CD4-positive, alpha-beta T cell treated with Interleukin-17A for 1 hour (primary cell): ENCODE results near the gene PWP2.

Source experiments
- DNase-seq: peaks from one replicate; pipeline ENCODE4 v3.0.0-alpha.2; 2020

Gene PWP2

DNA sequence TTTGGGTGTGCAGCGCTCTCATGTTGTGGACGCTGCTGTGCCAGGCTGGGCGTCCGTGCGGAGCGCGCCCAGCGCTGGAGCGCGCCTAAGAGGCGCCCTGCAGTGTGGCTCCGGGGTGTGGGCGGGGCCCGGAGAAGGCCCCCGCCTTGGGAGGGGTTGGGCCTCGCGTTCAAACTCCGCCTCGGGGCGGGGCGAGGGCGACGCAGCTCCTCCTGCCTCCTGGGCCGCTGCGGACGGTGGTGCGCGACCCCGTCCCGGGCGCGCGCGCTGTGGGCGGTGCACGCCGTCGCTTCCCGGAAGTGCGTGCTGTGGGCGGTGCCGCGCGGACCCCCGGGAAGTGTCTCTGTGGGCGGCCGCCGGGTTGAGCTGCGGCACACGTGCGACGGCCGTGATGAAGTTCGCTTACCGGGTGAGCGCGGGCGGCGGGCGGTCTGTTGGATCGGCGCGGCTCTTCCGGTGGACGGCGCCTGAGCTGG lies at the start of gene PWP2:
PWP2 (plus strand) TSS at position 374 of the 476 bp plus-strand sequence; CDS start at position 392, 18 bp downstream.
- peak; percentile 70 for DNase-seq

DNA sequence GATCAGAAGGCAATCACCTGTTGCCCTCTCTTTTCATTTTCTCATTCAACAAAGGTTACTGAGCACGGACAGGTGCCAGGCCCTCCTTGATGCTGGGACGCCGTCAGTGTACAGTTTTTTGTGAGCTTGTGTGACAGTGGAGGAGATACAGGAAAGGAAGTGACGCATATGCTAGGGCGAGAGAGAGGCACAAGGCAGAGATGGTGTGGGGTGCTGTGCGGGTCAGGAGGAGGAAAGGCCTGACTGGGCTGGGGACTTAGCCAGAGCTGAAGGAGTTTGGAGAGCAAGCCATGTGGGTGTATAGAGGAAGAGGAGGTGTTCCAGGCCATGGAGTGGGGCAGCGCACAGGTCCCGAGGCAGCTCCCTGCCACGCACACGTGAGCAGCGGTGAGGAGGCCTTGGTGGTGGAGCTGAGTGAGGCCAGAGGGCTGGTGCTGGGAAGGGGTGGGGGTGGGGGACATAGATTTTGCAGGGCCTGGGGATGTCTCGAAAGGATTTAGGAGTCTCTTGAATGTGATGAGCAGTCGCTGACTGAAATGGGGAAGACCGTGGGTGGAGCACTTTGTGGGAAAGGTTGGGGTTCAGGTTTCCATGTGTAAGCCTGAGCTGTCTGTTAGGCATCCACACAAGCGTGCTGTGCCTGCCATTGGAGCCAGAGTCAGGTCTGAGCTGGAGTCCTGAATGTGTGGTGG lies 49.1 kb upstream of the PWP2 start:
- DNase-seq: peak; percentile 57

DNA sequence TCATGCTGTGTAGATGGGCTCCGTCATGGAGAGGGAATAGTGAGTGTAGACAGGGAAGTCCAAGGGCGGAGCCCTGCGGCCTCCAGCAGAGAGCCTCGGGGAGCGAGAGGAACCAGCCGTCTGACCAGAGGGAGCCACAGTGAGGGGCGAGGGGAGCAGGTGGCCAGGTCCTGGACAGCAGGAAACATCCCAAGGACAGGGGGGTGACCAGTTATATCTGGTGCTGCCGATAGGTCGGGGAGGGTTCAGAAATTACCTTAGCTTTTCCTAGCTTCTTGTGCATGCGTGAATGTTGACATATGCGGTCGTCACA lies 48.6 kb upstream of the PWP2 start:
- DNase-seq: no peak

DNA sequence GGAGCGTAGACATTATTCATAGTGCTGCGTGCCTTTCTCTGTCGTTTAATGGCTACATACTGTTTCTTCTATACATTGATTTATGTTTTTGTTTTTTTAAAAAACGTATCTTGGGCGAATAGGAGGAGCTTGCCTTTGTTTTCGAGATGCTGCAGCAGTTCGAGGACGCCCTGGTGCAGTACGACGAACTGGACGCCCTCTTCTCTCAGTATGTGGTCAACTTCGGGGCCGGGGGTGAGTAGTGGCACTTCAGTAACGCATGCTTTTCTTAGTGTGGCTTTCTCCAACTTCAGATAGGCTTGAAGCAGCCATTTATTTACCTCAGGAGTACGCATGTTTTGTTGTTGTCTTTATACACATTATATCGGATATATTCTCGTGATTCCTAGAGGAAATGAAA lies 48.2 kb upstream of the PWP2 start:
- DNase-seq: no peak

DNA sequence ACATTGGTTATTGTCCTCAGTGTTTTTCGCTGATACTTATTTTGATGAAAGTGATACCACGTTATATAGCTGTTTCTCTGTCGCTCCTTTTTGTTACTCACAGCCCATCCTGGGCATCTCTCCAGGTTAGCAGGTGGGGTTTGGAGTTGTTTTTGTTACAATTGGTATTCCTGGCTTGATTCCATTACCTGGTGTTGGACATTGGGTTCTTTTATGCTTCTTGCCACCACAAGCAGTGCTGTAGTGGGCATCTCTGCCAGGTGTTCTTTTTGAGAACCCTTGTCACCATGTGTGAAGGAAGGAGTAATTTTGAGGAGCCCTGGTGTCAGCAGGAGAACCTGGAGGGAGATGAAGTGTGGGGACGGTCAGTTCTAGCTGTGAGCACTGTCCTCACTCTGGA lies 47.5 kb upstream of the PWP2 start:
- no peak for DNase-seq

DNA sequence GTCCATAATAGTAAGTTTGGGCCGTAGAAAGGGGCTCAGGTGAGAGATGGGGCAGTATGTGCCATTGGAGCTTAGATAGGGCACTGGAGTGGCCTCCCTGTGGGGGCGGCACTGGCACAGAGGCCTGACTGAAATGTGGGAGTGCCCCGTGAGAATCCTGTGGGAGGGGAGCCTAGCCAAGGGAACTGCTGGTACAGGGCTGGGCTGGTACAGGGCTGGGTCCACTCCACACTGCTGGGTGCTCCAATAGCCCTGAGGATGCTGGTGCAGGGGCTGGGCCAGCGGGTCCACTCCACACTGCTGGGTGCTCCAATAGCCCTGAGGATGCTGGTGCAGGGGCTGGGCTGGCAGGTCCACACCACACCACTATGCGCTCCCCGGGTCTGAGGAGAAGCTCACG lies 44.8 kb upstream of the PWP2 start:
- no peak for DNase-seq

DNA sequence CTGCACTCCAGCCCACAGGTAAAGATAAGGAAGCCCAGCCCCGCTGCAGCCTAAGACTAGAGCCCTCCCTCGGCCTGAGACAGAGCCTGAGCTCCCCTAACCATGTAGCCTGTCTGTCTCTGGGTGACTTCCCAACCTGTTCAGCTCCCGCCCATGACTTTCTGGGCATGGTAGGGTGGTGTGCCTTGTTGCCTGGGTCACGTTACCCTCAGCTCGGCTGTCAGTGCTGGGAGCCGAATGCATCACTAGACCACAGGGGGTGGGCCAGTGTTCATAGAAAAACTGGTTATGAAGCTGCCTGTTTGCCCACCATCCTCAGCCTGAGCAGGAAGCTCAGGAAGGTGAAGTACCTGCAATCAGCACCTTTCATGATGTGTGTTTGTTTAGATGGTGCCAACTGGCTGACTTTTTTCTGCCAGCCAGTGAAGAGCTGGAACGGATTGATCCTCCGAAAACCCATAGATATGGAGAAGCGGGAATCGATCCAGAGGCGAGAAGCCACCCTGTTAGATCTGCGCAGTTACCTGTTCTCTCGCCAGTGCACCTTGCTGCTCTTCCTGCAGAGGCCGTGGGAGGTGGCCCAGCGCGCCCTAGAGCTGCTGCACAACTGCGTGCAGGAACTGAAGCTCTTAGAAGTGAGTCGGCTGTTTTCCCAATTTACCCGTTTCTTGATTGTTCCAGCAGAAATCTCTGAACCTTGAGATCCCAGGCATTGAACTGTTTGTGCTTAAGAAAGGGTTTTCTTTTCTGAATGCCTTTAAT lies 43.9 kb upstream of the PWP2 start:
- no peak for DNase-seq

DNA sequence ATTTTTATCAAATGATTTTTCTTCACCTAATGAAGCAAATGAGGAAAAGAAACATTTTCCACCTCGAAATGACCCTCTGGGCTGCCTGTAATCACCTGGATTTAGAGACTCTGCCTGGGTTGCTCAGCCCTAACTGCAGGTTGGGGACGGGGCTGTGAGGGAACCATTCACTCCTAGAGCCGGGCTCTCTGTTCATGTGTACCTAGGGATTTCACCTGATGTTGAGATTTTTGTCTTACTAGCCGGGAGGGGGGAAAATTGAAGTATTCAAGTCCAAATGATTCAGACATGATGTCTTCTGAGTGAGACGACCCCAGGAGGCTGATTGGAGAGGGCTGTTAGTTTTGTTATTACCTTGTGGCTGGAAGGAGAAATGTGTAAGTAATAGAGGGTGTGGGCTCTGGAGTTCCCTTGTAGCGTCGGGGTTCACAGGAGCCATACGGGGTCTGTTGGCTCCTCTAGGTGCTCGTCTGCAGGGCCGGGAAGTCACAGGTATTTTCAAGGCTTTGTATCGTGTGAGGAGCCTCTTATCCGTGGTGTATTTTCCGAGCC lies 42.3 kb upstream of the PWP2 start:
- DNase-seq: no peak

DNA sequence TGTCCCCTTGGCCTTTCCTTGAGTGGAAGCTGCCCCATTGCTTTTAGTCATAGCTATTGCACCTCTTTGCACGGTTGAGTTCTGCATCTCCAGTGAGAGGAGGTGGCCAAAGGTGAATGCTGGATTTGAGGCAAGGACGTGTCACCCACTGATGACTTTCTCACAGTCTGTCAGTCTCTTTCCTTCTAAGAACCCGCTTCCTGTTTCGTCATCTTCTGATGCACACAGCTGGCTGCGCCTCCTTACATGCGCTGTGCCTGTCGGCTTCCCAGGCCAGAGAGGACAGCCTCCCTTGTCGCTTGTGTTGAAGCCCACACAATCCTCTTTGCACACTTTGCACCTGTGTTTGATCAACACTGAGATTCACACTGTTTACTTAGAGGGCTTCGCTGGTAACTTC lies 41.8 kb upstream of the PWP2 start:
- DNase-seq: peak; percentile 89

DNA sequence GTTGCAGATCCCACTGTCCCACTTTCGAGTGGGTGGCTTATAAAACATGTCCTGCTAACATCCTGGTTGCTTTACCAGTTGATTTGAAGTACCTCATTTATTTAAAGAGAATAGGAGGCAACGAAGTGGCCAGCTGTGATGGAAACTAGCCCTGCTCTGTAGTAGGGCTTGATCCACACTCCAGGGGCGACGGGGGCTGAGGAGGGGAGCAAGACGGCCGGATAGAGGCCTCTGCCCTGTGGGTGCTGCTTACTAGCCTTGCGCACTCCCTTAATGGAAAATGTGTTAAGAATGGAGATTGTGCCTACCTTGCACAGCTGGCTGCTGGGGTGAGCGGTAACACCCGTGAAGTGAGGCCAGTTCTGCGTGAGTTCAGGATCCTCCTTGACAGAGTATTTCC lies 41.1 kb upstream of the PWP2 start:
- DNase-seq: no peak

DNA sequence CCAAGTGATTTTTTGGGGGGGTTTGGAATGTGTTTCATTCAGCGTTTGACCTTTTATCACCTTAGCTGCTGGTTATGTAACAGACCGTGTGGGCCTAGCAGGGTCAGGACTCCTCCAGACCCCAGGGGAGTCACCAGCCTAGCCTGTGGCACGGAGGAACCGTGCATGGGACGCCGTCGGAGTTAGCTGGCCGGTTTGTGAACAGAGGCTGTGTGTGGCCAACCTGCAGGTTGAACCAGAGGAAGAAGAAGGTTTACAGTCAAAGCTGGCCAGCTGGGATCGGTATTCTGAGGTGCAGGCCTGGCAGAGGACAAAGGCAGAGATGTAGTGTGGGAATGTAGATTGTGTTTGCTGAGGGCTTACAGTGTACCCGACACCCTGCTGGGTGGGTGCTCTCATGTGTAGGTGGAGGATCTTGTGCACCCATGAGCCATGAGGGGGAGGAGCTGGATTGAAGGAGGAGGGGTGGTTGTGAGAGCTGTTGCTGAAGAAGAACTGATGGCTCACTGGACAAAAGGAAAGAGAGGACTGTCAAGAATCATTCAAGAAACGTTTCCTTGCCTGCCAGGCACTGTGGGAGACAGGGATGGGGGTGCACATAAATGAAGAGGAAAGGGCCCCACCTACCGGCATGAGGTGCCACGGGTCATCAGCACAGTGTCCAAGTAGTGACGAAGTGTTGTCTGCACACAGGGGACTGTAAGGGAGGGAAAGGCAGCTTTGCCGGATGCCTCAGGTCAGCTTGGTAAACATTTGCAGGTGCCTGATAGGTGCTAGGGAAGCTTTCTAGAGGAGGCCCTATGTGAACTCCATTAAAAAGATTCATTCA lies 40.0 kb upstream of the PWP2 start:
- no peak for DNase-seq

DNA sequence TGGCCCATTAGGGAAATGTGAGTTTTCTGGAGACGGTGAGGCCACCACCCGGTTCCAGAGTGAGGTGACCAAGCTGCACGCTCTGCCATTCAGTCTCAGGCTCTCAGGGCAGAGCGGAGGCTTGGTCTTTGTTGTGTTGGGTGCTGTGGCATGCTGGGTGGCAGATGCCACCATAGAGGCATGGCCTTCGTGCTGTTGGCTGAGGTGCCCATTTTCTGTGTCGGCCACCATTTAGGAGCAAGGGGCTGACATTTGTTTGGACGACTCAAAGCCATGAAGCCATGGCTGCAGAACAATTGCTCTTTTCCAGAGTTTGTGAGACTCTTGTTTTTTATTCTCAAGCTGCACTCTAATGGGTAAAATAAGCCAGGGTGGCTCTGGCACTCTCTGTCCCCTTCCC lies 36.8 kb upstream of the PWP2 start:
- no peak for DNase-seq

DNA sequence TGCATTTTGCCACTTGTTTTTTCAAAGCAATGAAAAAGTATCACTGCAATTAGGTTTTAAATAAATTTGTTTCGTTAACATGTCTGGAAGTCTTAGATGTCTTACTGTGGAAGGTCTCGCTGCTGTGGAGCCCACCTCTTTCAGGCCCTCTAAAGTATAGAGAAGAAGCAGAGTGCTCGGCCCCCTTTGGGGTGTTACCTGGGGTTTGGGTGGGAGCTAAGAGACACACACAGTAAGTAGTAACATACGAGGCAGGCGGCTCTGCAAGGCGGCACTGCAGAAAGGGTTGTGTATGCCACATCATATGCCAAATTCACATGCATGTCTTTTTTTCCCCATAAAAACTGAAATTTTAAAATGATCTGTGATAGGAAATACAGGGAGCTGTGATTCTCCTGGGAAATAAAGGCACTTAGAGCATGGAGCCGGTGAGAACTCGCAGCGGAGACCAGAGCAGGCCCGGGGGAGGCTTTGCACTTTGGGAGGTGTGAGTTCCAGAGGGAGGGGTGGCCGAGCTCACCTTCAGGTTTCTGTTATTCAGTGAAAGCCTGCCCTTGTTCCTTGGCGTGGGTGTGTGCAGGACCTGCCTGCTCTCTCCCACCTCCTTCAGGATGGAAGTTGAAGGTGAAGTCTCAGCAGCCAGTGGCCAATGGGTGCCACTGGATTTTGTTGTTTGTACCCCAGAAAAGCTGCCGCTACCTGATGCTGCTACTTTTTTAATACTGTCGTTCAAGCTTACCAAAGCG lies 35.7 kb upstream of the PWP2 start:
- no peak for DNase-seq

DNA sequence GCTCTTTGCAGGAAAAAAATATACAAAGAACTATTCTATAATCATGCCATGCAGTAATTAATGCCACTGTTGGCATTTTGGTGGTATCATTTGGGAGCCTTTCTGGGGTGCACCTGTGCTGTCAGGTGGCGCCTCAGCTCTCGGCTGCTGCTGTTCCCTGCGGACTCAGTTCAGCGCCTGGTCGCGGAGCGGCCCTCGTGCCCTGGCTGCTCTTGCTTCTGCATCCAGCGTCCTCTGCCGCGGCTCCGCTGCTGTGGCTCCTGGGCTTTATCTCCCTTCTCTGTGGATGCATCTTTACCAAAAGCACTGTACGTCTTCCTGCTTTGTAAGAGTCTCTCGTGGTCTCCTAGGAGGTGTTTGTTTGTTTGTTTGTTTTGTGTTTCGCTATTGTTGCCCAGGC lies 35.1 kb upstream of the PWP2 start:
- DNase-seq: no peak

DNA sequence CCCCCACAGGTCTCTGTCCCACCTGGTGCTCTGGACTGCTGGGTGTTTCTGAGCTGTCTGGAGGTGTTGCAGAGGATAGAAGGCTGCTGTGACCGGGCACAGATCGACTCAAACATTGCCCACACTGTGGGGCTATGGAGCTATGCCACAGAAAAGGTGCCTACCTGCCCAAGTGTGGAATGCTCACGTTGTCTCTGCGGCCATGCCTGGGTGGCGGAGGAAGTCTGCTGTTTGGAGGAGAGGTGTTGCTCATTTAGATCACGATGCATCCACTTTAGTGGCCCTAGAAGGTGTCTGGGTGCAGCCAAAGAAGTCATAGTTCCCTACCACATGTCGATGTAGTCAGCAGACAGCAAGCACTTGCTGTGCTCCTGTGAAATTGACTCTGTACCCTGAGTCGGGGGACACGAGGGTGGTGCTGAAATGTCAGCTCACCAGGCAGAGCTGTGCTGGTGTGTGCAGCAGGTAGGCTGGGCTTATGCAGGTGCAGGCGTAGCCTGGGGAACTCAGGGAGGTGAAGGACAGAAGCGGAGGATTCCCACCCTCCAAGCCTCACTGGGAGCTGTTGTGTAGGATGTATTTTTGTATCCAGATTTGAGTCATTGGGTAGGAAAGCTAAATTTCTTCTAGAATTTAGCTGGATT lies 32.8 kb upstream of the PWP2 start:
- DNase-seq: peak; percentile 41

DNA sequence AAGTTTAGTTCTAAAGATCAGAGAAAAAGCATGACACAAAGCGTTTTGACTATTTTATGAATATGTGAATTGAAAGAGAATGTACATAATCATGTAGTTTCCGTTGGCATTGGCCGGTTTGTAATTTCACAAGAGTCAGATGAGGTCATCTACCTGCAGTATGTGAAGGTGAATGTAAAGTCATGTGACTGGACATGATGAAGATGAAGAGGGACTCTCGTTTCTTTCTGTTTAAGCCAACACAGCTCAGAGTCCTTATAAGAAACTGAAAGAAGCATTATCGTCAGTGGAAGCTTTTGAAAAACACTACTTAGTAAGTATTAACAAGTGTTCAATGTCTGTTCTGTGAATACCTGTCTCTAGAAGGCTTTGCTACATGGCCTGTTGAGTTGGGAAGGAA lies 30.9 kb upstream of the PWP2 start:
- no peak for DNase-seq

DNA sequence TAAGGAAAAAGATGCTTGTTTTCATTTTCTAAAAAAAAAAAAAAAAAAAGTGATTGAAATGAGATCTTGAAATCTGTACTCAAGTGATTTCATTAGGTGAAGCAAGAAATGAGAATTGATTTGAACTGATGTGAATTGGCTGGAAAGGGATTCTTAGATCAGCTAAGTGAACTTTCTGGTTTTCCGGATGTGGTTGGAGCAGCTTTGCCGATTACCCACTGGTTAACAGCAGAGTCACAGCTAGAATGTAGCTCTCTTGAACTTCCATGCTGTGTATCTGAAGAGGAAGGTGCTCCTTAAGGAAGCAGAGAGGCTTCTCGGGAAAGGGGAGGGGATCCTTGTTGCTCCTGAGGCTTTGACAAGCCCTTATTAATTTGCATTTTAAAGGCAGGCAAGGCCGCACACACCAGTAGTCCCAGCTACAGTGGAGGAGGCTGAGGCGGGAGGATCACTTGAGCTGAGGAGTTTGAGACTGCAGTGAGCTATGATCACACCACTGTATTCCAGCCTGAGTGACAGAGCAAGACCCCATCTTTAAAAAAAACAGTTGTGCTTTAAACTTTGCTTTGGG lies 28.7 kb upstream of the PWP2 start:
- peak; percentile 29 for DNase-seq

DNA sequence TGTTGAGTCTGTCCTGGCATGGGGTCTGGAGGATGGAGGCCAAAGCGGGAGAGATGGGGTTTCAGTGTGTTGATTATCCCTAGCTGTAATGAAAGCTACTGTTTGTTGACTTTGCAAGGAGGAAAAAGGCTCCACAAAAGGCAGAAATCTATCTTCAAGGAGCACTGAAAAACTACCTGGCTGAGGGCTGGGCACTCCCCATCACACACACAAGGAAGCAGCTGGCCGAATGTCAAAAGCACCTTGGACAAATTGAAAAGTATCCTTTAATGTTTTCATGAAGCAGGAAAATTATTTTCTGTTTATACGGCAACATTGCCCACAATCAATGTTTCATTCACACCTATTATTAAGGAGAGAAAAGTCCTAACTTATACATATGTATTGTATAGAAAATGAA lies 27.8 kb upstream of the PWP2 start:
- DNase-seq: no peak

DNA sequence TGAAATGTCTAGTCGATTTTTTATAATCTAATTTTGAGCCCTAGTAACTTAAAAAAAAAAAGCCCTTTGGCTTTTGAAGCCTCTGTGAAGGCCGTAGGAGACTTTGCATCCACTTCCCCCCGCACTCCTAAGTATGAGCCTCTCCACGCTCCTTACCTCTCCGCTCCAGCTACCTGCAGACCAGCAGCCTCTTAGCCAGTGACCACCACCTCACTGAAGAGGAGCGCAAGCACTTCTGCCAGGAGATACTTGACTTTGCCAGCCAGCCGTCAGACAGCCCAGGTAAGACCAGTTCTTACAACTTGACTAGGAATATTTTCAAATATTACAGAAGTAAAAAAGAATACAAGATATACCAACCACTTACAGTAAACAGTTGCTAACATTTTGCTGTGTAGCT lies 27.4 kb upstream of the PWP2 start:
- DNase-seq: no peak

DNA sequence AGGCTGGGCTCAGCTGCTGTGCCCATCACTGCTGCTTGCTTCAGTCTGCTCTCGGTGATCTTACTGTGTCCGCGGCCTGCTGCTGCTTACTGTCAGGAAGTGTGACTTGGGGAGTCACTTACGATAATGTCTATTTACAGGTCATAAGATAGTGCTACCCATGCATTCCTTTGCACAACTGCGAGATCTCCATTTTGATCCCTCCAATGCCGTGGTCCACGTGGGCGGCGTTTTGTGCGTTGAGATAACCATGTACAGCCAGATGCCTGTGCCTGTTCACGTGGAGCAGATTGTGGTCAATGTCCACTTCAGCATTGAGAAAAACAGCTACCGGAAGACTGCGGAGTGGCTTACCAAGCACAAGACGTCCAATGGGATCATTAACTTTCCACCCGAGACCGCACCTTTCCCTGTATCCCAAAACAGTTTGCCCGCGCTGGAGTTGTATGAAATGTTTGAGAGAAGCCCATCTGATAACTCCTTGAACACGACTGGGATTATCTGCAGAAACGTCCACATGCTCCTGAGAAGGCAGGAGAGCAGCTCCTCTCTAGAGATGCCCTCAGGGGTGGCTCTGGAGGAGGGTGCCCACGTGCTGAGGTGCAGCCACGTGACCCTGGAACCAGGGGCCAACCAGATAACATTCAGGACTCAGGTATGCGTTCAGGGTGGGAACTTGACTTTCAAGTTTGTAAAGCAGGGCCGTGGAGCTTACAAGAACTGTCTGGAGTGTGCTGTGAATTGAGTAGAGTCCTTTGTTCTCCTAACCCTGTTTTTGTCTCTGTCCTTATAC lies 24.4 kb upstream of the PWP2 start:
- peak; percentile 24 for DNase-seq
